ENCODE data around the gene TRIM38. TPM values are rescaled to one million over a fixed set of nuclear protein-coding genes. Genes with fewer than 3 reads are reported as not detected.

Gene TRIM38
- total RNA-seq, 2 donors from 2014 or later: 2.5 to 5.2 TPM

GRCh38 chr6:25980935-25981334 is 18.3 kb downstream of the TRIM38 start:
- Histone ChIP-seq H3K27me3 (no peaks in the 10 kb centered on the region), H3K4me3 (no peak overlapping the region), H3K9me3 (no peaks in the 10 kb centered on the region), H3K4me1 (no peaks in the 10 kb centered on the region), H3K36me3 (peaks cover 48% of the 10 kb centered on the region), H3K27ac (no peak overlapping the region)
- TF ChIP-seq CTCF (IDR thresholded peaks at IDR 0.05): no peak
- no peak for DNase-seq (ENCODE audit: low spot score)

DNA sequence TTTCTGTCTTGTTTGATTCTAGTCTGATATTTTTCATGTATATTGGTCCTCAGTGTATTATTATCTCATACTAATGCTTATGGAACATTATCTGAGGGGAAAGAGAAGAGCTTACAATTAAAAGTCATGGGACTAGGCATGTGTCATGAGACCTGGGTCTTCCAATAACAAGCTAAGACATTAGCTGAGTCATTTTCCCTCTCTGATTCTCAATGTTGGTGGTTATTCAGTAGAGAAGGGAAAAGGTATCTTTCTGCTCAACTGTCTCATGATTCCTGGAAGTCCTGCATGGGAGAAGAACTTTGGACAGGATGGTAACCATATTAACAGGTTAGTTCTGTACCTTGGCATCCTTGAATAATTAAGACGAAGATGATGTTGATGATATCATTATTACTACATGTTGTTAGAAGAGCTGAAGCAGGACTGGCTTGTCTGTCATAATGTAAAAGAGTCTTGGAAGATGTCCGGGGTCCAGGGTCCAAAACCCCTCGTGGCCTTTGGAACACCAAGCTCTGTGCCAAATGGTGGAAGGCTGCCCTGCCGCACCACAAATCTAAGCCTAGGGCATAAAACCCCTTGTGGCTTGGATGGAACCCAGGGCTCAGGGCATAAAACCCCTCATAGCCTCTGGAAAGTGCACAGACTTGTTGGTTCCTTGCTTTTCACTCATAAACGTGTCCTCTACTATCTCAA is 19.1 kb downstream of the TRIM38 start:
- TF ChIP-seq CTCF (IDR thresholded peaks at IDR 0.05): no peak
- DNase-seq (ENCODE audit: low spot score): no peak
- no peak overlapping the region for H3K4me3 ChIP-seq
- H3K27me3 ChIP-seq: no peaks in the 10 kb centered on the region
- no peaks in the 10 kb centered on the region for H3K9me3 ChIP-seq
- no peak overlapping the region for H3K27ac ChIP-seq
- peaks cover 42% of the 10 kb centered on the region for H3K36me3 ChIP-seq
- H3K4me1 ChIP-seq: no peaks in the 10 kb centered on the region

DNA sequence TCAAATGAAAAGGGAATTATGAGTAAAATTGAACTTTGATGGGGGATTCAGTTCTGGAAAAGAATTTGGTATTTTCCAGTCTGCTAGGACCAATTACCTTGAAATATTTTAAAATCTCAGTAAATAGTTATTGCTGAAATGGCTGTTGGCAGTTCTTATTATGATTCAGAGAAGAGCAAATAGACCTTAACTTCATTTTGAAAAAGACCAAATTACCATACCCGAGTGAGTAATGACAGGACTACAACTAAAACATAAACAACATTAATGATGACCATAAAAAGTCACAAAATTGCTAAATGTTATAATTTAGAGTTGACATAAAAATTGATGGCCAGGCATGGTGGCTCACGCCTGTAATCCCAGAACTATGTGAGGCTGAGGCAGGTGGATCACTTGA is 21.7 kb downstream of the TRIM38 start:
- Histone ChIP-seq H3K4me1 (no peaks in the 10 kb centered on the region), H3K9me3 (no peaks in the 10 kb centered on the region), H3K27ac (no peak overlapping the region), H3K36me3 (peaks cover 40% of the 10 kb centered on the region), H3K27me3 (no peaks in the 10 kb centered on the region), H3K4me3 (no peak overlapping the region)
- DNase-seq (ENCODE audit: low spot score): no peak
- no peak for TF ChIP-seq CTCF (IDR thresholded peaks at IDR 0.05)

DNA sequence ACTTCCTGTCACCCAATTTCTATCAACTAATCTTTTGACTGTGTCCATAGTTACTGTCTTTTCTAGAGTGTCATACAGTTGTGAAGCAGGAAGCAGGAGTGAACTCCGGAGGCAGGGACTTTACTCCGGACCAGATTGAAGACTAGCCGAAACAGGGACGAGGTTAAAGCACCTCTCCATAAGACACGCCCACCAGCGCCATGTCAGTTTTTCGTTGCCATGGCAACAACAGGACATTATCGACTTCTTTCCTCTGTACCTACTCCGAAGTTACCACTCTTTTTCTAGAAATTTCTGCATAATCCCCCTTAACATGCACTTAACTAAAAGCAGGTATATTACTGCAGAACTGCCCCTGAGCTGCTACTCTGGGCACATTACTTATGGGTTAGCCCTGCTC is 25.2 kb downstream of the TRIM38 start:
- peaks cover 0 to 7% of the 10 kb centered on the region in 2 donors for H3K4me1 ChIP-seq
- peaks cover 19% of the 10 kb centered on the region for H3K36me3 ChIP-seq
- H3K9me3 ChIP-seq: no peaks in the 10 kb centered on the region
- DNase-seq (ENCODE audit: low spot score): no peak
- H3K4me3 ChIP-seq: no peak overlapping the region
- no peaks in the 10 kb centered on the region for H3K27me3 ChIP-seq
- TF ChIP-seq CTCF (IDR thresholded peaks at IDR 0.05): no peak
- H3K27ac ChIP-seq: no peak overlapping the region

GRCh38 chr6:25990172-25990873 is 27.7 kb downstream of the TRIM38 start:
- DNase-seq (ENCODE audit: low spot score): no peak
- TF ChIP-seq CTCF (IDR thresholded peaks at IDR 0.05): no peak
- no peak overlapping the region for H3K4me3 ChIP-seq
- no peaks in the 10 kb centered on the region for H3K27me3 ChIP-seq
- H3K4me1 ChIP-seq: peaks cover 0 to 18% of the 10 kb centered on the region in 2 donors
- peaks cover 10% of the 10 kb centered on the region for H3K36me3 ChIP-seq
- H3K9me3 ChIP-seq: no peaks in the 10 kb centered on the region
- H3K27ac ChIP-seq: no peak overlapping the region
